Stomach (tissue), 9 donors: ENCODE measurements around the gene WNT5B. TPM values are rescaled to one million over a fixed set of nuclear protein-coding genes. Genes with fewer than 3 reads are reported as not detected.
A peak's percentile ranks its signal among the peaks of the same experiment; 100 is the strongest.

Experiments used
- DNase-seq, 2 donors: peaks; one replicate each; pipeline versions ENCODE4 v3.0.0 to v3.0.0-alpha.2; 2013 to 2019
- H3K27ac ChIP-seq, 5 donors: fragments of 200-600 bp in 4 of 5; sonication (generic) in 4 of 5; one replicate each; pipeline ENCODE4 v1.5.1; 2013 to 2019; ENCODE audit warnings: mild to moderate bottlenecking in 1 of 5, moderate library complexity in 1 of 5
- H3K27me3 ChIP-seq, 3 donors: fragments of 200-600 bp; sonication (generic); one replicate each; pipeline ENCODE4 v1.5.1; 2017 to 2019; ENCODE audit warnings: mixed run types in 1 of 3
- H3K36me3 ChIP-seq, 4 donors: fragments of 200-600 bp; sonication (generic); 1 replicate in 3 of 4; 2 replicates in 1 of 4; pipeline ENCODE4 v1.5.1; 2016 to 2019
- H3K4me1 ChIP-seq, 4 donors: fragments of 200-600 bp; sonication (generic); one replicate each; pipeline ENCODE4 v1.5.1; 2016 to 2019
- H3K4me3 ChIP-seq, 4 donors: fragments of 200-600 bp; sonication (generic) in 3 of 4; one replicate each; pipeline ENCODE4 v1.5.1; 2016 to 2019; ENCODE audit warnings: mild to moderate bottlenecking in 1 of 4
- H3K9me3 ChIP-seq, 4 donors: fragments of 200-600 bp; sonication (generic); one replicate each; pipeline ENCODE4 v1.5.1; 2016 to 2019
- EP300 ChIP-seq: sonication (generic); formaldehyde crosslinking; IDR thresholded peaks from one replicate; pipeline ENCODE4 v1.6.1; 2017; ENCODE audit warnings: antibody characterized with exemption
- POLR2A ChIP-seq, 4 donors: fragments of 450-650 bp; IDR thresholded peaks; one replicate each; pipeline ENCODE4 v1.6.1; 2016; ENCODE audit warnings: antibody characterized with exemption in 4 of 4, control low read depth in 2 of 4, mild to moderate bottlenecking in 1 of 4, moderate library complexity in 1 of 4
- POLR2AphosphoS5 ChIP-seq, 3 donors: sonication (generic); formaldehyde crosslinking; IDR thresholded peaks; one replicate each; pipeline ENCODE4 v1.6.1; 2016; ENCODE audit warnings: antibody characterized with exemption in 3 of 3
- WGBS, 5 donors: extraction: QIAGEN DNeasy Blood & Tissue Kit in 3 of 5; methylation state at CpG; one replicate each; pipeline versions ENCODE4 v1.1.5 to v1.1.7; 2013 to 2018; 5-methylcytosine and 5-hydroxymethylcytosine counted together
- intact Hi-C: fragments of 100-400 bp; cut with DNase I; formaldehyde crosslinking; loops from one replicate; pipeline ENCODE4 v1.15.1; 2023; ENCODE audit warnings: low total_unique reads
- polyA plus RNA-seq, 3 donors: library from polyadenylated mRNA; stranded (reverse); fragments of 200-250 nt; gene quantifications; one replicate each; pipeline ENCODE4 v1.2.3, GENCODE V29; 2013
- total RNA-seq, 5 donors: library from RNA; depleted of rRNA; stranded (reverse); fragments of >200 nt; gene quantifications; one replicate each; pipeline versions ENCODE4 v1.1.0 to v1.2.3, GENCODE V29; 2014 to 2016
- TF ChIP-seq, protein P1 (sequence below), 7 experiments: fragments of 450-650 bp in 4 of 7; fragments of 200-600 bp in 3 of 7; sonication (generic) in 3 of 7; IDR thresholded peaks; one replicate each; pipeline ENCODE4 v1.5.1; 2016 to 2019; ENCODE audit warnings: antibody characterized with exemption in 7 of 7, control low read depth in 2 of 7, mild to moderate bottlenecking in 1 of 7
- donor health status: healthy with polysubstance abuse.
- donor health status: Bipolar disorder and iron deficiency.
- donor health status: healthy.

The WNT5B gene
- total and polyA plus RNA-seq, 8 donors, result 0.45 to 22.3 (median 7.4) TPM

DNA sequence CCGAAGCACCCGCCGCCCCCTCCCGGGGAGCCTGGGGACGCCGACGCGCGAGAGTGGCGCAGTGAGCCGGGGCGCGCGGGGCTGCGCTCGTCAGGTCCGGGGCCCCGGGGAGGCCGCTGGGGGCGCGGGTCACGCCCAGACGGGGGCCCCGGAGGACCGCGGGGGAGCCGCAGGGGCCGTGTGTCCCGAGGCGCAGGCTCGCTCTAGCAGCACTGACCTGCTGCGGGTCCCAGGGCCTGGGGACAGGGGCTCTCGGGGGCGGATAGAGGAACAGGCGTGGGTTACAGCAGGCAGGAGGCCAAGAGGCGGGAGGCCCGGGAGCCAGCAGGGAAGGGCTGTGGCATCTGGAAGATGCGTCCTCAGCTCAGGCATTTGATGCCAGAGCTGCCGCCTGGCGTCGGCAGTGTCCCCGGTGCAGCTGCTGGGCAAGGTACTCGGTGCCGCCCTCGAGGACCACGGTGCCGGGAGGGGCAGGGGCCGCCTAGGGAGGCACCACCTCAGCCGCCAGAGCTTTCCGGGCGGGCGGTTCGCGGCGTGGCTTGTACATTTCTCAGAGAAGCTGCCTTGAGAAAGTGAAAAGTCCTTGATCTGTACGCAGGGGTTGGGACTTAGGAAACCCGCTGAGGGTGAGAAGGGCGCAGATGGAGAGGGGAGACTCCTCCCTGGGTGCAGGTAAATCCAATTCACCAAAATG is 1.2 kb downstream of the WNT5B start:
- intact Hi-C loops, result loop anchor here (10.0 kb wide), 1 partner anchor 305 kb away; no protein-coding TSS in a partner anchor
- Histone ChIP-seq H3K4me3 (peak overlapping the region; percentile 50 to 77 (median 57)), H3K27me3 (peaks cover 0 to 45% (median 15%) of the 10 kb centered on the region in 3 donors), H3K36me3 (peaks cover 0 to 4% (median 0%) of the 10 kb centered on the region in 4 donors), H3K27ac (peak overlapping the region in 1 of 5 donors; percentile 67), H3K4me1 (peaks cover 18 to 54% (median 35%) of the 10 kb centered on the region in 4 donors), H3K9me3 (no peaks in the 10 kb centered on the region)
- WGBS, 5 donors, result 2 to 5% (median 5%) methylated on average over 22 to 58 of the region's 58 CpGs
- DNase-seq, result peak; percentile 39 to 75
- TF ChIP-seq EP300 (no peak), POLR2A (IDR thresholded peaks at IDR 0.05) (no peak), POLR2AphosphoS5 (IDR thresholded peaks at IDR 0.05) (no peak)
- TF ChIP-seq, protein P1, sequence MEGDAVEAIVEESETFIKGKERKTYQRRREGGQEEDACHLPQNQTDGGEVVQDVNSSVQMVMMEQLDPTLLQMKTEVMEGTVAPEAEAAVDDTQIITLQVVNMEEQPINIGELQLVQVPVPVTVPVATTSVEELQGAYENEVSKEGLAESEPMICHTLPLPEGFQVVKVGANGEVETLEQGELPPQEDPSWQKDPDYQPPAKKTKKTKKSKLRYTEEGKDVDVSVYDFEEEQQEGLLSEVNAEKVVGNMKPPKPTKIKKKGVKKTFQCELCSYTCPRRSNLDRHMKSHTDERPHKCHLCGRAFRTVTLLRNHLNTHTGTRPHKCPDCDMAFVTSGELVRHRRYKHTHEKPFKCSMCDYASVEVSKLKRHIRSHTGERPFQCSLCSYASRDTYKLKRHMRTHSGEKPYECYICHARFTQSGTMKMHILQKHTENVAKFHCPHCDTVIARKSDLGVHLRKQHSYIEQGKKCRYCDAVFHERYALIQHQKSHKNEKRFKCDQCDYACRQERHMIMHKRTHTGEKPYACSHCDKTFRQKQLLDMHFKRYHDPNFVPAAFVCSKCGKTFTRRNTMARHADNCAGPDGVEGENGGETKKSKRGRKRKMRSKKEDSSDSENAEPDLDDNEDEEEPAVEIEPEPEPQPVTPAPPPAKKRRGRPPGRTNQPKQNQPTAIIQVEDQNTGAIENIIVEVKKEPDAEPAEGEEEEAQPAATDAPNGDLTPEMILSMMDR (IDR thresholded peaks at IDR 0.05), result no peak

GRCh38 chr12:1630827-1631591 is 2.0 kb downstream of the WNT5B start:
- Histone ChIP-seq H3K9me3 (no peaks in the 10 kb centered on the region), H3K4me3 (peak overlapping the region; percentile 50 to 77 (median 57)), H3K36me3 (peaks cover 0 to 4% (median 0%) of the 10 kb centered on the region in 4 donors), H3K4me1 (peaks cover 18 to 47% (median 35%) of the 10 kb centered on the region in 4 donors), H3K27ac (peak overlapping the region in 1 of 5 donors; percentile 67), H3K27me3 (peaks cover 0 to 45% (median 15%) of the 10 kb centered on the region in 3 donors)
- intact Hi-C loops, result loop anchor here (10.0 kb wide), 1 partner anchor 304 kb away; no protein-coding TSS in a partner anchor
- peak in 1 of 2 donors; percentile 46 for DNase-seq
- WGBS, 5 donors, result 52 to 64% (median 58%) methylated on average over 20 to 23 of the region's 23 CpGs
- TF ChIP-seq, protein P1 (IDR thresholded peaks at IDR 0.05), result no peak
- no peak for TF ChIP-seq EP300
- no peak for TF ChIP-seq POLR2A (IDR thresholded peaks at IDR 0.05)

DNA sequence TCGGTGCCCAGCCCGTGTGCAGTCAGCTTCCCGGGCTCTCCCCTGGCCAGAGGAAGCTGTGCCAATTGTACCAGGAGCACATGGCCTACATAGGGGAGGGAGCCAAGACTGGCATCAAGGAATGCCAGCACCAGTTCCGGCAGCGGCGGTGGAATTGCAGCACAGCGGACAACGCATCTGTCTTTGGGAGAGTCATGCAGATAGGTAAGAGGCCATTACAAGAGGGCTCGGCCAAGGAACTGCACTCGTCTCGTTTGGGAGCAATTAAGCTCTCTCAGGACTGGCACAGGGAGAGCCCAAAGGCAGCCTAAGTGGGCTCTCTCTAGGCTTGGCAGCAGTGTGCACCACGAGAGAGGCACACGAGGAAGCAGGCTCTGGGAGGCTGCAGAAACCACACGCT is 3.7 kb downstream of the WNT5B start:
- DNase-seq, result no peak
- Histone ChIP-seq H3K27ac (no peak overlapping the region), H3K36me3 (peaks cover 0 to 4% (median 0%) of the 10 kb centered on the region in 4 donors), H3K4me1 (peaks cover 18 to 46% (median 35%) of the 10 kb centered on the region in 4 donors), H3K27me3 (peaks cover 0 to 45% (median 15%) of the 10 kb centered on the region in 3 donors), H3K9me3 (no peaks in the 10 kb centered on the region), H3K4me3 (no peak overlapping the region)
- WGBS, 5 donors, result 72 to 88% (median 84%) methylated on average over 11 to 14 of the region's 14 CpGs
- intact Hi-C loops, result loop anchor here (10.0 kb wide), 1 partner anchor 302 kb away; no protein-coding TSS in a partner anchor
- no peak for TF ChIP-seq POLR2AphosphoS5 (IDR thresholded peaks at IDR 0.05)
- no peak for TF ChIP-seq POLR2A (IDR thresholded peaks at IDR 0.05)
- no peak for TF ChIP-seq EP300
- TF ChIP-seq, protein P1 (IDR thresholded peaks at IDR 0.05), result no peak

GRCh38 chr12:1633459-1633858 is 4.4 kb downstream of the WNT5B start:
- H3K27ac ChIP-seq, result no peak overlapping the region
- peaks cover 0 to 45% (median 15%) of the 10 kb centered on the region in 3 donors for H3K27me3 ChIP-seq
- TF ChIP-seq EP300 (no peak), POLR2AphosphoS5 (IDR thresholded peaks at IDR 0.05) (no peak), POLR2A (IDR thresholded peaks at IDR 0.05) (no peak)
- TF ChIP-seq, protein P1 (IDR thresholded peaks at IDR 0.05), result no peak
- H3K4me3 ChIP-seq, result no peak overlapping the region
- H3K36me3 ChIP-seq, result peaks cover 0 to 4% (median 0%) of the 10 kb centered on the region in 4 donors
- H3K4me1 ChIP-seq, result peaks cover 18 to 46% (median 35%) of the 10 kb centered on the region in 4 donors
- no peak for DNase-seq
- intact Hi-C loops, result loop anchor here (10.0 kb wide), 1 partner anchor 301 kb away; no protein-coding TSS in a partner anchor
- WGBS, 5 donors, result 84 to 92% (median 90%) methylated on average over 3 of the region's 3 CpGs
- no peaks in the 10 kb centered on the region for H3K9me3 ChIP-seq
